Measurements from ENCODE around the gene SLC35F3.

- TF ChIP-seq CTCF (IDR thresholded peaks at IDR 0.05; ENCODE audit: low read depth, low read length) (no peak), POLR2A (IDR thresholded peaks at IDR 0.05; ENCODE audit: extremely low read depth, insufficient read length) (no peak)
- TF ChIP-seq, protein P1, sequence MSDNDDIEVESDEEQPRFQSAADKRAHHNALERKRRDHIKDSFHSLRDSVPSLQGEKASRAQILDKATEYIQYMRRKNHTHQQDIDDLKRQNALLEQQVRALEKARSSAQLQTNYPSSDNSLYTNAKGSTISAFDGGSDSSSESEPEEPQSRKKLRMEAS (IDR thresholded peaks at IDR 0.05; ENCODE audit: low read depth, low read length), result no peak
Observed at GRCh38 chr1:234262754-234263105, 358.3 kb downstream of the SLC35F3 start.

Data from NB4 (cell line).